ENCODE measurements around the gene INPP4A. TPM values are rescaled to one million over a fixed set of nuclear protein-coding genes. Genes with fewer than 3 reads are reported as not detected.

Gene INPP4A
- total RNA-seq, 2 experiments from 2014 or later = 33.1 to 34.8 TPM

- Mint-ChIP-seq H3K4me1 (ENCODE audit: low read depth) (peaks cover 31% of the 10 kb centered on the region), H3K36me3 (ENCODE audit: low read depth) (peaks cover 28% of the 10 kb centered on the region)
These were observed 157.0 kb downstream of the INPP4A start for GRCh38 chr2:98601532-98602132.

GRCh38 chr2:98604547-98604946 is 159.9 kb downstream of the INPP4A start:
- peaks cover 35% of the 10 kb centered on the region for H3K4me1 Mint-ChIP-seq (ENCODE audit: low read depth)
- peak; percentile 46 for DNase-seq
- H3K9me3 Mint-ChIP-seq = no peaks in the 10 kb centered on the region
- H3K4me3 Mint-ChIP-seq = no peak overlapping the region
- peaks cover 10% of the 10 kb centered on the region for H3K36me3 Mint-ChIP-seq (ENCODE audit: low read depth)
- no peaks in the 10 kb centered on the region for H3K27me3 Mint-ChIP-seq (ENCODE audit: low read depth)
- H3K27ac Mint-ChIP-seq = peak overlapping the region; percentile 10
- intact Hi-C loops (cut with micrococcal nuclease) = loop anchor here (10.0 kb wide), 1 partner anchor 550 kb away; the partner anchor contains the start of genes LIPT1 and TSGA10
- CTCF ChIA-PET = interaction anchor here (1.0 to 2.3 kb wide), 5 partner anchors 8 to 233 kb away, joined by 3 to 8 read pairs (median 5); no protein-coding TSS in a partner anchor

More at GRCh38 chr2:98601532-98602132, 157.0 kb downstream of the INPP4A start:
- CTCF ChIA-PET = interaction anchor here (0.7 to 1.6 kb wide), 4 partner anchors 24 to 118 kb away, joined by 3 to 5 read pairs (median 3); no protein-coding TSS in a partner anchor
- intact Hi-C loops (cut with micrococcal nuclease) = loop anchor here (1.0 to 10.0 kb wide), 2 partner anchors 188 to 553 kb away; partner anchors contain the start of genes LIPT1 and TSGA10
- no peak for DNase-seq
- Mint-ChIP-seq H3K9me3 (no peaks in the 10 kb centered on the region), H3K4me3 (no peak overlapping the region), H3K27ac (peak overlapping the region; percentile 36), H3K27me3 (ENCODE audit: low read depth) (no peaks in the 10 kb centered on the region)

- Mint-ChIP-seq H3K4me1 (ENCODE audit: low read depth) (peaks cover 40% of the 10 kb centered on the region), H3K27me3 (ENCODE audit: low read depth) (no peaks in the 10 kb centered on the region), H3K9me3 (no peaks in the 10 kb centered on the region), H3K36me3 (ENCODE audit: low read depth) (peaks cover 12% of the 10 kb centered on the region), H3K27ac (peak overlapping the region; percentile 10), H3K4me3 (no peak overlapping the region)
- intact Hi-C loops (cut with micrococcal nuclease) = loop anchor here (5.0 to 10.0 kb wide), 2 partner anchors 550 to 732 kb away; partner anchors contain the start of genes EIF5B, LIPT1, TSGA10 and TXNDC9
- CTCF ChIA-PET = interaction anchor here (1.0 to 2.3 kb wide), 6 partner anchors 9 to 232 kb away, joined by 3 to 8 read pairs (median 4); no protein-coding TSS in a partner anchor
- no peak for DNase-seq
These were observed 160.4 kb downstream of the INPP4A start for GRCh38 chr2:98605076-98605475.

- Mint-ChIP-seq H3K36me3 (ENCODE audit: low read depth) (peaks cover 20% of the 10 kb centered on the region), H3K4me1 (ENCODE audit: low read depth) (peaks cover 54% of the 10 kb centered on the region), H3K27ac (peak overlapping the region; percentile 93), H3K27me3 (ENCODE audit: low read depth) (no peaks in the 10 kb centered on the region), H3K9me3 (no peaks in the 10 kb centered on the region), H3K4me3 (peak overlapping the region; percentile 89)
- DNase-seq = no peak
- CTCF ChIA-PET = interaction anchor here (0.6 to 1.6 kb wide), 4 partner anchors 37 to 160 kb away, joined by 3 to 4 read pairs (median 3); no protein-coding TSS in a partner anchor
- intact Hi-C loops (cut with micrococcal nuclease) = loop anchor here (5.0 to 10.0 kb wide), 2 partner anchors 548 to 731 kb away; partner anchors contain the start of genes EIF5B, LIPT1, TSGA10 and TXNDC9
These were observed 161.8 kb downstream of the INPP4A start for GRCh38 chr2:98606431-98606830.

- no peaks in the 10 kb centered on the region for H3K9me3 Mint-ChIP-seq
- H3K4me1 Mint-ChIP-seq (ENCODE audit: low read depth) = peaks cover 58% of the 10 kb centered on the region
- intact Hi-C loops (cut with micrococcal nuclease) = loop anchor here (5.0 to 10.0 kb wide), 2 partner anchors 548 to 730 kb away; partner anchors contain the start of genes EIF5B, LIPT1, TSGA10 and TXNDC9
- H3K27ac Mint-ChIP-seq = peak overlapping the region; percentile 93
- CTCF ChIA-PET = interaction anchor here (0.6 to 1.4 kb wide), 4 partner anchors 38 to 230 kb away, joined by 3 read pairs; no protein-coding TSS in a partner anchor
- DNase-seq = no peak
- H3K27me3 Mint-ChIP-seq (ENCODE audit: low read depth) = no peaks in the 10 kb centered on the region
- H3K4me3 Mint-ChIP-seq = peak overlapping the region; percentile 89
- H3K36me3 Mint-ChIP-seq (ENCODE audit: low read depth) = peaks cover 25% of the 10 kb centered on the region
These were observed 162.4 kb downstream of the INPP4A start for GRCh38 chr2:98607104-98607503.

- intact Hi-C loops (cut with micrococcal nuclease) = loop anchor here (1.0 to 10.0 kb wide), 3 partner anchors 163 to 730 kb away; partner anchors contain the start of genes EIF5B, LIPT1, TSGA10 and TXNDC9
- H3K4me3 Mint-ChIP-seq = peak overlapping the region; percentile 89
- peak overlapping the region; percentile 93 for H3K27ac Mint-ChIP-seq
These were observed 163.1 kb downstream of the INPP4A start for GRCh38 chr2:98607741-98608115.

GRCh38 chr2:98608116-98608961 is 163.7 kb downstream of the INPP4A start, which contains the start of the genes COA5 and UNC50:
COA5 (minus strand) TSS chr2:98608512; CDS start chr2:98608405, 107 bp downstream.
UNC50 (plus strand) TSS chr2:98608589; CDS start chr2:98609760, 1,171 bp downstream.
- DNase-seq = peak; percentile 90
- Mint-ChIP-seq H3K4me3 (peak within 1 kb of the TSS; percentile 89), H3K9me3 (no peaks in the 10 kb centered on the region), H3K36me3 (ENCODE audit: low read depth) (peaks cover 28% of the 10 kb centered on the region), H3K4me1 (ENCODE audit: low read depth) (peaks cover 60% of the 10 kb centered on the region), H3K27me3 (ENCODE audit: low read depth) (no peaks in the 10 kb centered on the region), H3K27ac (peak within 1 kb of the TSS; percentile 93)
- CTCF ChIA-PET = interaction anchor here (1.0 to 1.4 kb wide), 3 partner anchors 10 to 459 kb away, joined by 3 to 5 read pairs (median 3); no protein-coding TSS in a partner anchor
- intact Hi-C loops (cut with micrococcal nuclease) = loop anchor here (1.0 to 10.0 kb wide), 3 partner anchors 162 to 729 kb away; partner anchors contain the start of genes EIF5B, LIPT1, TSGA10 and TXNDC9

More at GRCh38 chr2:98607741-98608115, 163.1 kb downstream of the INPP4A start:
- H3K27me3 Mint-ChIP-seq (ENCODE audit: low read depth) = no peaks in the 10 kb centered on the region
- CTCF ChIA-PET = interaction anchor here (1.4 kb wide), 2 partner anchors 41 to 459 kb away, joined by 3 read pairs; no protein-coding TSS in a partner anchor
- H3K36me3 Mint-ChIP-seq (ENCODE audit: low read depth) = peaks cover 25% of the 10 kb centered on the region
- no peak for DNase-seq
- H3K4me1 Mint-ChIP-seq (ENCODE audit: low read depth) = peaks cover 58% of the 10 kb centered on the region
- H3K9me3 Mint-ChIP-seq = no peaks in the 10 kb centered on the region

- peaks cover 67% of the 10 kb centered on the region for H3K4me1 Mint-ChIP-seq (ENCODE audit: low read depth)
- no peaks in the 10 kb centered on the region for H3K27me3 Mint-ChIP-seq (ENCODE audit: low read depth)
- H3K27ac Mint-ChIP-seq = peak overlapping the region; percentile 93
- no peaks in the 10 kb centered on the region for H3K9me3 Mint-ChIP-seq
- peaks cover 33% of the 10 kb centered on the region for H3K36me3 Mint-ChIP-seq (ENCODE audit: low read depth)
- intact Hi-C loops (cut with micrococcal nuclease) = loop anchor here (1.0 to 10.0 kb wide), 3 partner anchors 161 to 728 kb away; partner anchors contain the start of genes EIF5B, LIPT1, TSGA10 and TXNDC9
- H3K4me3 Mint-ChIP-seq = peak overlapping the region; percentile 89
- CTCF ChIA-PET = interaction anchor here (0.6 to 1.4 kb wide), 4 partner anchors 9 to 458 kb away, joined by 3 to 5 read pairs (median 3); no protein-coding TSS in a partner anchor
- no peak for DNase-seq
These were observed 164.4 kb downstream of the INPP4A start for GRCh38 chr2:98608962-98609604.

- Mint-ChIP-seq H3K4me3 (no peak overlapping the region), H3K4me1 (ENCODE audit: low read depth) (peaks cover 47% of the 10 kb centered on the region), H3K27me3 (ENCODE audit: low read depth) (no peaks in the 10 kb centered on the region), H3K36me3 (ENCODE audit: low read depth) (peaks cover 57% of the 10 kb centered on the region), H3K27ac (peak overlapping the region; percentile 19), H3K9me3 (no peaks in the 10 kb centered on the region)
- intact Hi-C loops (cut with micrococcal nuclease) = no loop called here
- no peak for DNase-seq
- CTCF ChIA-PET = interaction anchor here (1.0 to 1.3 kb wide), 4 partner anchors 17 to 202 kb away, joined by 3 to 4 read pairs (median 3); no protein-coding TSS in a partner anchor
These were observed 169.5 kb downstream of the INPP4A start for GRCh38 chr2:98614024-98614739.

GRCh38 chr2:98615481-98615880 is 170.8 kb downstream of the INPP4A start:
- no peak for DNase-seq
- Mint-ChIP-seq H3K27ac (peak overlapping the region; percentile 64), H3K36me3 (ENCODE audit: low read depth) (peaks cover 57% of the 10 kb centered on the region), H3K9me3 (no peaks in the 10 kb centered on the region), H3K4me1 (ENCODE audit: low read depth) (peaks cover 47% of the 10 kb centered on the region), H3K4me3 (no peak overlapping the region), H3K27me3 (ENCODE audit: low read depth) (no peaks in the 10 kb centered on the region)
- CTCF ChIA-PET = no interaction called here
- intact Hi-C loops (cut with micrococcal nuclease) = no loop called here
